ENCODE data around the gene GJB4.

- TF ChIP-seq CTCF (IDR thresholded peaks at IDR 0.05; ENCODE audit: low read depth, low read length, poor library complexity, severe bottlenecking) (no peak), EZH2phosphoT487 (IDR thresholded peaks at IDR 0.05; ENCODE audit: borderline replicate concordance, low read length) (no peak)
These were observed 6.4 kb upstream of the GJB4 start for GRCh38 chr1:34753163-34753562.
